HG03457 (cell line): Measurements from ENCODE around the gene TBC1D3B.
"Not testable (repeated sequence)": the region's sequence is repeated elsewhere in the genome, so short reads cannot be mapped to it uniquely, and the experiment has no call there.

ENCODE experiments used
- ATAC-seq: cut with Tn5 transposase; IDR thresholded peaks from one replicate; pipeline ENCODE4 v1.9.1; 2021; ENCODE audit warnings: moderate number of reproducible peaks; ENCODE audit not compliant: unreplicated experiment

Gene TBC1D3B

GRCh38 chr17:36176536-36176935 lies at the start of gene TBC1D3B:
TBC1D3B (minus strand) TSS chr17:36176636; CDS start chr17:36175050, 1,586 bp downstream.
- not testable (repeated sequence) for ATAC-seq

GRCh38 chr17:36222967-36223366 lies 46.5 kb upstream of the TBC1D3B start:
- not testable (repeated sequence) for ATAC-seq

GRCh38 chr17:36221581-36222100 lies 45.2 kb upstream of the TBC1D3B start:
- not testable (repeated sequence) for ATAC-seq

GRCh38 chr17:36220737-36221580 lies 44.5 kb upstream of the TBC1D3B start:
- ATAC-seq: not testable (repeated sequence)

- ATAC-seq: not testable (repeated sequence)
These were observed 43.1 kb upstream of the TBC1D3B start for GRCh38 chr17:36219556-36219955.

GRCh38 chr17:36215406-36216308 lies 39.2 kb upstream of the TBC1D3B start:
- ATAC-seq: not testable (repeated sequence)

GRCh38 chr17:36214918-36215317 lies 38.5 kb upstream of the TBC1D3B start:
- ATAC-seq: no peak

- no peak for ATAC-seq
These were observed 37.3 kb upstream of the TBC1D3B start for GRCh38 chr17:36213695-36214094.

GRCh38 chr17:36212966-36213365 lies 36.5 kb upstream of the TBC1D3B start:
- ATAC-seq: no peak

GRCh38 chr17:36212272-36212605 lies 35.8 kb upstream of the TBC1D3B start:
- ATAC-seq: no peak

GRCh38 chr17:36211484-36212271 lies 35.2 kb upstream of the TBC1D3B start:
- ATAC-seq: not testable (repeated sequence)

GRCh38 chr17:36210439-36211211 lies 34.2 kb upstream of the TBC1D3B start, which contains the start of gene CCL4L2:
CCL4L2 (plus strand) TSS chr17:36211063.
- ATAC-seq: peak; percentile 42

- no peak for ATAC-seq
These were observed 33.1 kb upstream of the TBC1D3B start for GRCh38 chr17:36209575-36209974.

- not testable (repeated sequence) for ATAC-seq
These were observed 30.9 kb upstream of the TBC1D3B start for GRCh38 chr17:36207383-36207782.

- ATAC-seq: not testable (repeated sequence)
These were observed 30.0 kb upstream of the TBC1D3B start for GRCh38 chr17:36206486-36206821.

- no peak for ATAC-seq
These were observed 29.4 kb upstream of the TBC1D3B start for GRCh38 chr17:36205637-36206485.

- no peak for ATAC-seq
These were observed 28.5 kb upstream of the TBC1D3B start for GRCh38 chr17:36204724-36205500.

- ATAC-seq: no peak
These were observed 26.9 kb upstream of the TBC1D3B start for GRCh38 chr17:36203335-36203734.
